Uterus (tissue), 4 donors: ENCODE results near the gene ARID4B. TPM values are rescaled to one million over a fixed set of nuclear protein-coding genes. Genes with fewer than 3 reads are reported as not detected.
"Not testable (repeated sequence)": the region's sequence is repeated elsewhere in the genome, so short reads cannot be mapped to it uniquely, and the experiment has no call there.

Experiments used
- DNase-seq, 2 donors: peaks; one replicate each; pipeline ENCODE4 v3.0.0-alpha.2; 2019 to 2020
- H3K27ac ChIP-seq, 2 donors: fragments of 200-600 bp; sonication (generic); 1 replicate in 1 of 2; 2 replicates in 1 of 2; pipeline ENCODE4 v1.5.1; 2016 to 2018
- H3K27me3 ChIP-seq, 2 donors: fragments of 200-600 bp; sonication (generic); one replicate each; pipeline ENCODE4 v1.5.1; 2018 to 2019; ENCODE audit warnings: control low read depth in 1 of 2
- H3K36me3 ChIP-seq, 2 donors: fragments of 200-600 bp; sonication (generic); one replicate each; pipeline ENCODE4 v1.5.1; 2019; ENCODE audit warnings: control low read depth in 1 of 2
- H3K4me1 ChIP-seq, 2 donors: fragments of 200-600 bp; sonication (generic); one replicate each; pipeline ENCODE4 v1.5.1; 2018 to 2019; ENCODE audit warnings: control low read depth in 1 of 2
- H3K4me3 ChIP-seq, 2 donors: fragments of 200-600 bp; sonication (generic); 1 replicate in 1 of 2; 2 replicates in 1 of 2; pipeline ENCODE4 v1.5.1; 2018 to 2019; ENCODE audit warnings: mild to moderate bottlenecking in 1 of 2
- H3K9me3 ChIP-seq, 2 donors: fragments of 200-600 bp; sonication (generic); one replicate each; pipeline ENCODE4 v1.5.1; 2019; ENCODE audit warnings: control low read depth in 1 of 2
- CTCF ChIP-seq, 4 experiments: fragments of 200-600 bp in 2 of 4; fragments of 450-650 bp in 2 of 4; sonication (generic) in 2 of 4; IDR thresholded peaks; one replicate each; pipeline ENCODE4 v1.5.1; 2016 to 2019; ENCODE audit warnings: antibody characterized with exemption in 4 of 4, mild to moderate bottlenecking in 2 of 4, moderate library complexity in 1 of 4
- POLR2A ChIP-seq, 2 donors: fragments of 450-650 bp; IDR thresholded peaks; one replicate each; pipeline ENCODE4 v1.6.1; 2016; ENCODE audit warnings: antibody characterized with exemption in 2 of 2, mild to moderate bottlenecking in 1 of 2, moderate library complexity in 1 of 2
- intact Hi-C: fragments of 100-400 bp; cut with DNase I; formaldehyde crosslinking; loops from one replicate; pipeline ENCODE4 v1.15.1; 2023; ENCODE audit warnings: low total_unique reads
- total RNA-seq, 4 donors: library from RNA; depleted of rRNA in 3 of 4; stranded (reverse); fragments of >200 nt in 3 of 4; gene quantifications; one replicate each; pipeline versions ENCODE4 v1.1.0 to v1.2.4, GENCODE V29; 2014 to 2023
- donor health status: DM: yes; HTN: yes; CAD: no.

Gene ARID4B
- total RNA-seq, 4 donors from 2014 or later, result 21.0 to 69.4 (median 50.4) TPM

GRCh38 chr1:235275223-235275622 is 52.8 kb downstream of the ARID4B start:
- TF ChIP-seq CTCF (IDR thresholded peaks at IDR 0.05) (no peak), POLR2A (IDR thresholded peaks at IDR 0.05) (no peak)
- no peaks in the 10 kb centered on the region for H3K27me3 ChIP-seq
- no peak for DNase-seq
- intact Hi-C loops, result no loop called here
- no peak overlapping the region for H3K27ac ChIP-seq
- no peaks in the 10 kb centered on the region for H3K9me3 ChIP-seq
- H3K36me3 ChIP-seq, result no peaks in the 10 kb centered on the region
- H3K4me1 ChIP-seq, result peaks cover 0 to 5% of the 10 kb centered on the region in 2 donors
- no peak overlapping the region for H3K4me3 ChIP-seq

GRCh38 chr1:235272851-235273250 is 55.1 kb downstream of the ARID4B start:
- Histone ChIP-seq H3K27ac (no peak overlapping the region), H3K4me3 (no peak overlapping the region), H3K27me3 (no peaks in the 10 kb centered on the region), H3K4me1 (peaks cover 0 to 5% of the 10 kb centered on the region in 2 donors), H3K9me3 (no peaks in the 10 kb centered on the region), H3K36me3 (no peaks in the 10 kb centered on the region)
- DNase-seq, result no peak
- intact Hi-C loops, result no loop called here
- TF ChIP-seq CTCF (IDR thresholded peaks at IDR 0.05) (no peak), POLR2A (IDR thresholded peaks at IDR 0.05) (no peak)

GRCh38 chr1:235270625-235271024 is 57.4 kb downstream of the ARID4B start:
- no peak overlapping the region for H3K27ac ChIP-seq

GRCh38 chr1:235269990-235270389 is 58.0 kb downstream of the ARID4B start:
- DNase-seq, H3K4me1 ChIP-seq, H3K27ac ChIP-seq, H3K36me3 ChIP-seq, H3K27me3 ChIP-seq, H3K9me3 ChIP-seq, H3K4me3 ChIP-seq, intact Hi-C loops: not testable (repeated sequence)

More at GRCh38 chr1:235270625-235271024, 57.4 kb downstream of the ARID4B start:
- DNase-seq, result no peak
- Histone ChIP-seq H3K4me3 (no peak overlapping the region), H3K27me3 (no peaks in the 10 kb centered on the region), H3K9me3 (no peaks in the 10 kb centered on the region), H3K4me1 (no peaks in the 10 kb centered on the region), H3K36me3 (no peaks in the 10 kb centered on the region)
- intact Hi-C loops, result no loop called here
- TF ChIP-seq CTCF (IDR thresholded peaks at IDR 0.05) (no peak), POLR2A (IDR thresholded peaks at IDR 0.05) (no peak)

GRCh38 chr1:235268379-235269125 is 59.4 kb downstream of the ARID4B start:
- Histone ChIP-seq H3K4me3 (no peak overlapping the region), H3K36me3 (no peaks in the 10 kb centered on the region), H3K27me3 (no peaks in the 10 kb centered on the region), H3K9me3 (no peaks in the 10 kb centered on the region), H3K4me1 (no peaks in the 10 kb centered on the region), H3K27ac (no peak overlapping the region)
- intact Hi-C loops, result no loop called here
- TF ChIP-seq POLR2A (IDR thresholded peaks at IDR 0.05) (no peak), CTCF (IDR thresholded peaks at IDR 0.05) (no peak)
- DNase-seq, result no peak
